NCI-H146 (cell line): ENCODE results near the gene HTATIP2.
"Not testable (repeated sequence)": the region's sequence is repeated elsewhere in the genome, so short reads cannot be mapped to it uniquely, and the experiment has no call there.

Experiments used
- DNase-seq: peaks from one replicate; lab custom pipeline; 2025; lab: John Stamatoyannopoulos, UW

Gene HTATIP2

GRCh38 chr11:20372081-20372626, 8.6 kb downstream of the HTATIP2 start:
- no peak for DNase-seq

- no peak for DNase-seq
These were observed 9.6 kb downstream of the HTATIP2 start for GRCh38 chr11:20373147-20373546.

GRCh38 chr11:20373568-20374209, 10.2 kb downstream of the HTATIP2 start:
- no peak for DNase-seq

GRCh38 chr11:20374741-20375300, 11.3 kb downstream of the HTATIP2 start:
- DNase-seq, result no peak

GRCh38 chr11:20376162-20376730, 12.7 kb downstream of the HTATIP2 start:
- no peak for DNase-seq

- not testable (repeated sequence) for DNase-seq
These were observed 22.5 kb downstream of the HTATIP2 start for GRCh38 chr11:20385996-20386395.

GRCh38 chr11:20387261-20388095, 24.0 kb downstream of the HTATIP2 start, which contains the start of gene PRMT3:
Gene PRMT3 (plus strand): TSS chr11:20387716. CDS start chr11:20387747, 31 bp downstream.
- peak; percentile 95 for DNase-seq

- DNase-seq, result no peak
These were observed 24.9 kb downstream of the HTATIP2 start for GRCh38 chr11:20388096-20389055.

GRCh38 chr11:20397281-20397680, 33.8 kb downstream of the HTATIP2 start:
- DNase-seq, result peak; percentile 71

GRCh38 chr11:20399498-20399897, 36.0 kb downstream of the HTATIP2 start:
- DNase-seq, result no peak

- DNase-seq, result no peak
These were observed 39.5 kb downstream of the HTATIP2 start for GRCh38 chr11:20403059-20403458.

GRCh38 chr11:20406484-20406883, 43.0 kb downstream of the HTATIP2 start:
- no peak for DNase-seq

GRCh38 chr11:20407344-20407743, 43.8 kb downstream of the HTATIP2 start:
- no peak for DNase-seq

GRCh38 chr11:20415432-20415831, 51.9 kb downstream of the HTATIP2 start:
- DNase-seq, result no peak

GRCh38 chr11:20417771-20418170, 54.3 kb downstream of the HTATIP2 start:
- DNase-seq, result no peak

- DNase-seq, result no peak
These were observed 58.4 kb downstream of the HTATIP2 start for GRCh38 chr11:20421946-20422345.

GRCh38 chr11:20429216-20429615, 65.7 kb downstream of the HTATIP2 start:
- DNase-seq, result no peak
